ENCODE measurements around the gene XYLT1.

DNA sequence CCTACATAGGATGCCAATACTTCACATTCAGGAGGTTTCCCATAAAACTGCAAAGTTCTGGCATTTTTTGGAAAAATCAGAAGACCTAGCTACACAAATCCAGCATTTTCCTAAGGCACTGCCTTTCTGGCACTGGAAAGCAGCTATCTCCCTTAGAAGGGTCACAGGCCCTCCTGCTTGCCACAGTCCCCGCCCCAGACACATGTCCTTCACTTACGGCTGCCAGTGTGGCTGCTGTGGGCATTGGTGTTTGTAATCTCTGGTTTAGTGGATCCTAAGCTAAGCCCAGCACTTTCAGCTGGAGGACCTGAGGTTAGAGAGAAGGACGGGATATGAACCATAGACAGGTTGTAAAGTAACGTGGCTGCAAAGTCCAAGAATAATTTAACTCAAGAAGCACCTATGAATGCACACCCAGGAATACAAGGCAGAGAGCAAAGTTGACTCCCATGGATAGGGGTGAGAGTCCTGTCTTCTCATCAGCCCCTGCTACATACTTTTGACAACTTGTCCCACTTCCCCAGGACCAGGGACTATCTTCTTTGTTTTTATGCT lies 100.0 kb downstream of the XYLT1 start:
- TF ChIP-seq, protein P1, sequence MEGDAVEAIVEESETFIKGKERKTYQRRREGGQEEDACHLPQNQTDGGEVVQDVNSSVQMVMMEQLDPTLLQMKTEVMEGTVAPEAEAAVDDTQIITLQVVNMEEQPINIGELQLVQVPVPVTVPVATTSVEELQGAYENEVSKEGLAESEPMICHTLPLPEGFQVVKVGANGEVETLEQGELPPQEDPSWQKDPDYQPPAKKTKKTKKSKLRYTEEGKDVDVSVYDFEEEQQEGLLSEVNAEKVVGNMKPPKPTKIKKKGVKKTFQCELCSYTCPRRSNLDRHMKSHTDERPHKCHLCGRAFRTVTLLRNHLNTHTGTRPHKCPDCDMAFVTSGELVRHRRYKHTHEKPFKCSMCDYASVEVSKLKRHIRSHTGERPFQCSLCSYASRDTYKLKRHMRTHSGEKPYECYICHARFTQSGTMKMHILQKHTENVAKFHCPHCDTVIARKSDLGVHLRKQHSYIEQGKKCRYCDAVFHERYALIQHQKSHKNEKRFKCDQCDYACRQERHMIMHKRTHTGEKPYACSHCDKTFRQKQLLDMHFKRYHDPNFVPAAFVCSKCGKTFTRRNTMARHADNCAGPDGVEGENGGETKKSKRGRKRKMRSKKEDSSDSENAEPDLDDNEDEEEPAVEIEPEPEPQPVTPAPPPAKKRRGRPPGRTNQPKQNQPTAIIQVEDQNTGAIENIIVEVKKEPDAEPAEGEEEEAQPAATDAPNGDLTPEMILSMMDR (IDR thresholded peaks at IDR 0.05; ENCODE audit: low read depth, low read length): no peak
- no peak for TF ChIP-seq EZH2phosphoT487 (IDR thresholded peaks at IDR 0.05; ENCODE audit: low read depth)

All from OCI-LY3 (cell line).